PC-9 (cell line): ENCODE data around the gene TXNL4A.

Experiments used
- CTCF ChIP-seq: fragments of 200-600 bp; sonication (generic); conservative IDR thresholded peaks from 2 replicates; pipeline ENCODE4 v1.6.1; 2017; ENCODE audit warnings: mixed run types, antibody characterized with exemption, mild to moderate bottlenecking, moderate library complexity
- EZH2 ChIP-seq: fragments of 200-600 bp; sonication (generic); IDR thresholded peaks from 2 replicates; pipeline ENCODE4 v1.8.0; 2017; ENCODE audit warnings: antibody characterized with exemption, low read depth

- no peak for TF ChIP-seq CTCF
- no peak for TF ChIP-seq EZH2
These were observed 22.2 kb upstream of the TXNL4A start for GRCh38 chr18:80010551-80010906.
